CD14-positive monocyte (primary cell): ENCODE results near the gene PKMYT1. TPM values are rescaled to one million over a fixed set of nuclear protein-coding genes. Genes with fewer than 3 reads are reported as not detected.

Source experiments
- DNase-seq, 3 donors: peaks; one replicate each; pipeline ENCODE4 v3.0.0-alpha.2; 2011 to 2022
- H2AFZ ChIP-seq: 2 replicates; pipeline ENCODE4 v1.6.0; 2012; ENCODE audit warnings: mild to moderate bottlenecking, low read depth, low read length, inconsistent platforms; ENCODE audit not compliant: insufficient read depth, poor library complexity, severe bottlenecking
- H3K27ac ChIP-seq, 2 donors: 1 replicate in 1 of 2; 2 replicates in 1 of 2; pipeline ENCODE4 v1.5.1; 2012 to 2013; ENCODE audit warnings: low read length in 2 of 2, control low read depth in 1 of 2, inconsistent platforms in 1 of 2, low read depth in 1 of 2, mild to moderate bottlenecking in 1 of 2
- H3K27me3 ChIP-seq, 2 donors: one replicate each; pipeline versions ENCODE4 v1.6.0 to v1.6.1; 2011 to 2013; ENCODE audit warnings: low read length in 2 of 2; ENCODE audit not compliant: control insufficient read depth in 2 of 2, insufficient read depth in 2 of 2
- H3K36me3 ChIP-seq, 2 donors: replicated peaks in 1 of 2; 1 replicate in 1 of 2; 2 replicates in 1 of 2; pipeline versions ENCODE4 v1.5.1 to v1.6.1; 2012 to 2013; ENCODE audit warnings: low read length in 2 of 2, control low read depth in 1 of 2, inconsistent platforms in 1 of 2, mild to moderate bottlenecking in 1 of 2; ENCODE audit not compliant: insufficient read depth in 2 of 2, control insufficient read depth in 1 of 2
- H3K4me1 ChIP-seq, 2 donors: 1 replicate in 1 of 2; 2 replicates in 1 of 2; pipeline versions ENCODE4 v1.5.1 to v1.6.1; 2012 to 2013; ENCODE audit warnings: low read length in 2 of 2, control low read depth in 1 of 2, inconsistent platforms in 1 of 2, mild to moderate bottlenecking in 1 of 2, moderate library complexity in 1 of 2; ENCODE audit not compliant: insufficient read depth in 2 of 2, control insufficient read depth in 1 of 2
- H3K4me2 ChIP-seq: replicated peaks from 2 replicates; pipeline ENCODE3; 2012; ENCODE audit warnings: low read length, moderate library complexity, mild to moderate bottlenecking; ENCODE audit not compliant: poor library complexity, severe bottlenecking; ENCODE audit errors: extremely low read depth
- H3K4me3 ChIP-seq, 3 experiments: fragments of 200-600 bp in 1 of 3; sonication (generic) in 1 of 3; replicated peaks in 1 of 3; 1 replicate in 2 of 3; 2 replicates in 1 of 3; pipeline ENCODE4 v1.5.1; 2011 to 2013; ENCODE audit warnings: low read length in 3 of 3, mild to moderate bottlenecking in 3 of 3, control low read depth in 2 of 3, low read depth in 2 of 3, inconsistent platforms in 1 of 3, moderate library complexity in 1 of 3
- H3K79me2 ChIP-seq: 2 replicates; pipeline ENCODE4 v1.6.0; 2012; ENCODE audit warnings: mild to moderate bottlenecking, control low read depth, inconsistent platforms, low read length, moderate library complexity; ENCODE audit not compliant: insufficient read depth
- H3K9ac ChIP-seq: 2 replicates; pipeline ENCODE4 v1.6.0; 2017; ENCODE audit warnings: low read length, mild to moderate bottlenecking; ENCODE audit not compliant: insufficient read depth, poor library complexity, severe bottlenecking
- H3K9me3 ChIP-seq, 2 donors: replicated peaks in 1 of 2; 1 replicate in 1 of 2; 2 replicates in 1 of 2; pipeline versions ENCODE4 v1.5.1 to v1.6.1; 2012 to 2013; ENCODE audit warnings: low read length in 2 of 2, control low read depth in 1 of 2; ENCODE audit not compliant: control insufficient read depth in 1 of 2, insufficient read depth in 1 of 2
- H4K20me1 ChIP-seq: 2 replicates; pipeline ENCODE4 v1.6.0; 2012; ENCODE audit warnings: mild to moderate bottlenecking, low read length, control low read depth, moderate library complexity; ENCODE audit not compliant: insufficient read depth
- H3K27ac Mint-ChIP-seq, 7 donors: one replicate each; pipeline ENCODE4 v1.8.0; 2020; ENCODE audit warnings: mild to moderate bottlenecking in 7 of 7, mixed read lengths in 7 of 7, moderate library complexity in 6 of 7, inconsistent platforms in 2 of 7
- H3K27me3 Mint-ChIP-seq, 3 donors: one replicate each; pipeline ENCODE4 v1.8.0; 2021 to 2022; ENCODE audit warnings: low read depth in 3 of 3, mild to moderate bottlenecking in 3 of 3, mixed read lengths in 3 of 3, moderate library complexity in 3 of 3, inconsistent platforms in 1 of 3
- H3K36me3 Mint-ChIP-seq, 2 donors: one replicate each; pipeline ENCODE4 v1.8.0; 2020; ENCODE audit warnings: mixed read lengths in 2 of 2, inconsistent platforms in 1 of 2, mild to moderate bottlenecking in 1 of 2
- H3K4me1 Mint-ChIP-seq: one replicate; pipeline ENCODE4 v1.8.0; 2020; ENCODE audit warnings: mild to moderate bottlenecking, mixed read lengths
- H3K4me3 Mint-ChIP-seq, 2 donors: one replicate each; pipeline ENCODE4 v1.8.0; 2020; ENCODE audit warnings: mild to moderate bottlenecking in 2 of 2, mixed read lengths in 2 of 2, moderate library complexity in 1 of 2
- H3K9me3 Mint-ChIP-seq, 7 donors: one replicate each; pipeline ENCODE4 v1.8.0; 2020 to 2022; ENCODE audit warnings: mixed read lengths in 7 of 7, mild to moderate bottlenecking in 6 of 7, moderate library complexity in 6 of 7, inconsistent platforms in 2 of 7
- CTCF ChIP-seq: fragments of 200-600 bp; IDR thresholded peaks from one replicate; pipeline ENCODE4 v1.8.0; 2022; ENCODE audit warnings: antibody characterized with exemption, mild to moderate bottlenecking
- WGBS: methylation state at CpG from one replicate; pipeline ENCODE4 v1.1.5; 2013; ENCODE audit warnings: missing lambda C conversion rate; ENCODE audit not compliant: insufficient coverage; 5-methylcytosine and 5-hydroxymethylcytosine counted together
- intact Hi-C, 2 donors: fragments of 100-400 bp; cut with micrococcal nuclease; formaldehyde crosslinking; loops; one replicate each; pipeline versions ENCODE4 v1.15.0 to v1.15.1; 2023
- polyA plus RNA-seq, 3 donors: library from polyadenylated mRNA; depleted of rRNA in 1 of 3; unstranded in 2 of 3; stranded (reverse) in 1 of 3; fragments of 300-500 nt in 2 of 3; fragments of >200 nt in 1 of 3; fragmentation: Illumina TruSeq in 2 of 3; gene quantifications; 1 replicate in 2 of 3; 2 replicates in 1 of 3; pipeline ENCODE4 v1.2.3, GENCODE V29; 2012 to 2021

The PKMYT1 gene
- polyA plus RNA-seq, 3 donors = 0.39 to 3.2 (median 3.0) TPM

DNA sequence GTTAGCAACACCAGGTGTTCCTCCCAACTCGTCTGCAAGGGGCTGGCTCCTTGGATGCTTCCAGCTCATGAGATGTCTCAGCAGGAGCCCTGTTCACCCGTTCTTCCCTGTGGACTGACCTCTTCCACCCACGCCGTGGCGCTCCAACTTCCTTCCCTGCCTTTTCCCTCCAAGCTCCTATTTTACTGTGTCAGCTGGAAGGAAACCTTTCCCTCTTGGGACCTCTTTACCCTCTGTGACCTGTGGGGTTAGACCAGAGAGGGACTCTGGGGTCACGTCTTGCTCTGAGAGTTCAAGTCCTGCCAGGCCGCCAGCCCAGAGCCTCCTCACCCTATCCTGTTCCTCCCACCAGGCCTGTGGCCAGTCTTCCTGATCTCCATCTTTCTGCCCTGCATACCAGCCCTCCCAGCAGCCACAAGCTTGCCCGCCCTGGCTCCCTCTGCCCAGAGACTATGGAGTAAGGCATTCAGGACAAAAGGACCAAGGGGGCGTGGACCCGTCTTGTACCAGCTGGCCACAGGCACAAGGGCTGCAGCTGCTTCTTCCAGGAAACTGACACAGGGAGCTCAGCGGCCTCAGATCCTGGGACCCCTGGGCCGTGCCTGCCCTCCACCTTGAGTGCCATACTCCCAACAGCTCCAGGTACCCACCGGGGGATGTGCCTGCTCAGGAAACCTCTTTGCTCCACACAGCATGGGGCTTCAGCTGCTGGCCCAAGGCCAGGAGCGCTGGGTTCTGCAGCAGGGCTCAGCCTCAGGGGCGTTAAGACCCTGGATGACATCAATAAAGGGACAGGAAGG is 8.1 kb downstream of the PKMYT1 start:
- Histone ChIP-seq H3K4me3 (no peak overlapping the region), H3K27ac (no peak overlapping the region), H3K27me3 (peaks cover 9 to 15% of the 10 kb centered on the region in 2 donors), H4K20me1 (peaks cover 36% of the 10 kb centered on the region), H3K4me2 (no peak overlapping the region), H3K36me3 (peaks cover 20 to 31% of the 10 kb centered on the region in 2 donors), H3K9me3 (peaks cover 0 to 8% of the 10 kb centered on the region in 2 donors), H2AFZ (no peak overlapping the region), H3K9ac (no peak overlapping the region), H3K4me1 (peaks cover 26 to 38% of the 10 kb centered on the region in 2 donors), H3K79me2 (peaks cover 23% of the 10 kb centered on the region)
- intact Hi-C loops = no loop called here
- no peak for DNase-seq
- TF ChIP-seq CTCF = no peak
- H3K9me3 Mint-ChIP-seq = peaks cover 0 to 7% (median 5%) of the 10 kb centered on the region in 7 donors
- H3K36me3 Mint-ChIP-seq = peaks cover 15 to 31% of the 10 kb centered on the region in 2 donors
- H3K27me3 Mint-ChIP-seq = peaks cover 9 to 16% (median 13%) of the 10 kb centered on the region in 3 donors
- peak overlapping the region in 1 of 7 donors; percentile 10 for H3K27ac Mint-ChIP-seq
- WGBS = 88% methylated on average over 11 of the region's 15 CpGs
- peak overlapping the region in 1 of 2 donors; percentile 12 for H3K4me3 Mint-ChIP-seq
- H3K4me1 Mint-ChIP-seq = peaks cover 27% of the 10 kb centered on the region

- Histone ChIP-seq H3K9ac (no peak overlapping the region), H3K4me3 (no peak overlapping the region), H3K27ac (no peak overlapping the region), H3K9me3 (peaks cover 0 to 8% of the 10 kb centered on the region in 2 donors), H3K4me2 (peak overlapping the region; percentile 100), H3K79me2 (peaks cover 23% of the 10 kb centered on the region), H3K27me3 (peaks cover 10 to 21% of the 10 kb centered on the region in 2 donors), H4K20me1 (peaks cover 36% of the 10 kb centered on the region), H2AFZ (no peak overlapping the region), H3K4me1 (peaks cover 30 to 46% of the 10 kb centered on the region in 2 donors), H3K36me3 (peaks cover 20 to 31% of the 10 kb centered on the region in 2 donors)
- H3K4me1 Mint-ChIP-seq = peaks cover 27% of the 10 kb centered on the region
- no peak overlapping the region for H3K4me3 Mint-ChIP-seq
- peak overlapping the region in 1 of 7 donors; percentile 69 for H3K27ac Mint-ChIP-seq
- TF ChIP-seq CTCF = no peak
- intact Hi-C loops = no loop called here
- DNase-seq = no peak
- H3K9me3 Mint-ChIP-seq = peaks cover 0 to 7% (median 5%) of the 10 kb centered on the region in 7 donors
- peaks cover 11 to 24% (median 16%) of the 10 kb centered on the region in 3 donors for H3K27me3 Mint-ChIP-seq
- 94% methylated on average over 30 of the region's 35 CpGs for WGBS
- peaks cover 15 to 29% of the 10 kb centered on the region in 2 donors for H3K36me3 Mint-ChIP-seq
Measured at GRCh38 chr16:2971134-2971984, 8.9 kb downstream of the PKMYT1 start.
